Stimulated activated CD4-positive, alpha-beta T cell treated with anti-CD3 and anti-CD28 coated beads, Interleukin-4, amount 100 ng/mL, for 1 hour (primary cell): ENCODE data around the gene FAF1.

Experiments
- DNase-seq: peaks from one replicate; pipeline ENCODE4 v3.0.0-alpha.2; 2020

The FAF1 gene

GRCh38 chr1:50473513-50473912, 486.6 kb downstream of the FAF1 start:
- DNase-seq, result no peak

GRCh38 chr1:50471967-50472366, 488.1 kb downstream of the FAF1 start:
- no peak for DNase-seq

- DNase-seq, result no peak
Measured at GRCh38 chr1:50462964-50463363, 497.1 kb downstream of the FAF1 start.

GRCh38 chr1:50458507-50458906, 501.6 kb downstream of the FAF1 start:
- no peak for DNase-seq

- no peak for DNase-seq
Measured at GRCh38 chr1:50454911-50455310, 505.2 kb downstream of the FAF1 start.

- no peak for DNase-seq
Measured at GRCh38 chr1:50453266-50453665, 506.8 kb downstream of the FAF1 start.

- DNase-seq, result no peak
Measured at GRCh38 chr1:50452700-50453099, 507.4 kb downstream of the FAF1 start.

- no peak for DNase-seq
Measured at GRCh38 chr1:50450861-50451653, 509.0 kb downstream of the FAF1 start.

- no peak for DNase-seq
Measured at GRCh38 chr1:50447961-50448360, 512.1 kb downstream of the FAF1 start.

- no peak for DNase-seq
Measured at GRCh38 chr1:50441183-50441582, 518.9 kb downstream of the FAF1 start.

- DNase-seq, result no peak
Measured at GRCh38 chr1:50438945-50439344, 521.1 kb downstream of the FAF1 start.

- no peak for DNase-seq
Measured at GRCh38 chr1:50436489-50436888, 523.6 kb downstream of the FAF1 start.

- DNase-seq, result no peak
Measured at GRCh38 chr1:50430010-50430405, 530.1 kb downstream of the FAF1 start.

- no peak for DNase-seq
Measured at GRCh38 chr1:50427818-50428779, 532.0 kb downstream of the FAF1 start.

- DNase-seq, result no peak
Measured at GRCh38 chr1:50427086-50427817, 532.8 kb downstream of the FAF1 start.

- no peak for DNase-seq
Measured at GRCh38 chr1:50426702-50427085, 533.4 kb downstream of the FAF1 start.

- DNase-seq, result no peak
Measured at GRCh38 chr1:50426108-50426700, 533.9 kb downstream of the FAF1 start.

- no peak for DNase-seq
Measured at GRCh38 chr1:50425376-50426107, 534.5 kb downstream of the FAF1 start.

GRCh38 chr1:50424884-50425375, 535.1 kb downstream of the FAF1 start:
- no peak for DNase-seq

- no peak for DNase-seq
Measured at GRCh38 chr1:50424045-50424883, 535.8 kb downstream of the FAF1 start.

- no peak for DNase-seq
Measured at GRCh38 chr1:50423670-50424000, 536.4 kb downstream of the FAF1 start.
